SU-DHL-6 (cell line): Measurements from ENCODE around the gene BRD3OS.
A peak's percentile ranks its signal among the peaks of the same experiment; 100 is the strongest.

Experiments
- H2AFZ ChIP-seq: fragments of 200-600 bp; sonication (generic); 2 replicates; pipeline ENCODE4 v1.6.1; 2014; ENCODE audit warnings: low read depth, mild to moderate bottlenecking, moderate library complexity, mixed read lengths, antibody characterized with exemption, low read length; ENCODE audit not compliant: severe bottlenecking
- H3F3A ChIP-seq: fragments of 200-600 bp; shearing (Covaris generic); 2 replicates; pipeline ENCODE4 v1.6.0; 2016; ENCODE audit warnings: antibody characterized with exemption, mild to moderate bottlenecking; ENCODE audit not compliant: insufficient read depth
- H3K27ac ChIP-seq: fragments of 200-600 bp; sonication (generic); 2 replicates; pipeline ENCODE4 v1.5.1; 2016; ENCODE audit warnings: low read depth, mild to moderate bottlenecking, low read length, moderate library complexity, mixed read lengths
- H3K27me3 ChIP-seq: fragments of 200-600 bp; sonication (generic), shearing (Covaris generic); 2 replicates; pipeline ENCODE4 v1.6.0; 2014; ENCODE audit warnings: mild to moderate bottlenecking, low read length
- H3K36me3 ChIP-seq: fragments of 200-600 bp; sonication (generic); 2 replicates; pipeline ENCODE4 v1.6.1; 2014; ENCODE audit warnings: mild to moderate bottlenecking, low read length, mixed read lengths
- H3K4me2 ChIP-seq: fragments of 300-600, 200-600 bp; shearing (Covaris generic), sonication (generic); 2 replicates; pipeline ENCODE4 v1.6.0; 2014; ENCODE audit warnings: low read length, low read depth, mild to moderate bottlenecking; ENCODE audit not compliant: poor library complexity, severe bottlenecking
- H3K4me3 ChIP-seq: fragments of 200-600 bp; sonication (generic); 2 replicates; pipeline ENCODE4 v1.5.1; 2014; ENCODE audit warnings: antibody characterized with exemption, low read length, mild to moderate bottlenecking, mixed read lengths; ENCODE audit not compliant: insufficient read depth, poor library complexity, severe bottlenecking
- H3K79me2 ChIP-seq: fragments of 200-600 bp; sonication (generic); 2 replicates; pipeline ENCODE4 v1.6.1; 2014; ENCODE audit warnings: mild to moderate bottlenecking, low read length, moderate library complexity; ENCODE audit not compliant: insufficient read depth
- H3K9ac ChIP-seq: fragments of 200-600 bp; sonication (generic); 2 replicates; pipeline ENCODE4 v1.7.0; 2014; ENCODE audit warnings: mild to moderate bottlenecking, low read length
- H3K9me2 ChIP-seq: fragments of 200-600 bp; sonication (generic); replicated peaks from 2 replicates; pipeline ENCODE4 v1.6.1; 2014; ENCODE audit warnings: low read length; ENCODE audit not compliant: insufficient read depth
- H3K9me3 ChIP-seq: fragments of 200-600 bp; sonication (generic); 2 replicates; pipeline ENCODE4 v1.6.1; 2014; ENCODE audit warnings: low read length, mixed read lengths; ENCODE audit not compliant: insufficient read depth
- H4K20me1 ChIP-seq: fragments of 200-600 bp; sonication (generic); 2 replicates; pipeline ENCODE4 v1.6.1; 2014; ENCODE audit warnings: low read depth, mild to moderate bottlenecking, antibody characterized with exemption, low read length, moderate library complexity, mixed read lengths
- EZH2phosphoT487 ChIP-seq: fragments of 200-600 bp; sonication (generic), shearing (Covaris generic); conservative IDR thresholded peaks from 2 replicates; pipeline ENCODE4 v1.6.1; 2018; ENCODE audit warnings: mild to moderate bottlenecking, antibody characterized with exemption, low read length, moderate library complexity, mixed read lengths
- TF ChIP-seq, protein P1 (sequence below): fragments of 200-600 bp; sonication (generic); IDR thresholded peaks from one replicate; pipeline ENCODE4 v1.5.1; 2017; ENCODE audit warnings: antibody characterized with exemption, mild to moderate bottlenecking, low read length, moderate library complexity; ENCODE audit not compliant: insufficient read depth, poor library complexity, severe bottlenecking

The BRD3OS gene

DNA sequence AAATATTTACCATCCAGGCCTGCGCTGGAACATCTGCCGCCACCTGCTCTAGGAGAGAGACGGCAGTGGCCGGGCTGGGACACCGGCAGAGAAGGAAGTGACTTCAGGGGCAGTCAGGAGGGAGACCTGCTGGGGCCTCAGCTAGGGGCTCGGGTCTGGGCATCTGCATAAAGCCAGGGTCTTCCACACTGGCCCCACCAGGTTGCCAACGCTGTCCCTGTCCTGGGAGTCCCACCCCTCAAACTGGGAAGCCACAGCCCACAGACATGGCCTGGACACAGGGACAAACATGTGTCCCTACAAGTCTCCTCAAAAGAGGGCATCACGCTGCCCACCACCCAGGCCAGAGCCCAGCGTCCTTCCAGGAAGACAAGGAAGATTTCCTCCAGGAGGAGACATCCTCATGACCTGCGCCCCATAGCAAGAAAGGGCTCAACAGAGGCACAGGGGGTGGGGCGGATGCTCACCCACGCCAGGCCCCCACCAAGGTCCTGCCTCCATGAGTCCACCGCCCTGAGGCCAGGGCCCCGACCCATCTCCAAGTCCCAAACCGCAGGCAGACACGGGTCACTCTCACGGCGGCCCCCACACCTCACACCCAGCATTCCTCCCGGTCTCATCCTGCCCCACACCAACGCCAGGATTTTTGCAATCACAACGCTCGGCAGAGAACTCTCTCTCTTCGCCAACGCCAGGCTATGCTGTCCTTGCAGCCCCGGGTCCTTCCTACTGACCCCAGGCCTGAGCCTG is 42.1 kb upstream of the BRD3OS start:
- peaks cover 82% of the 10 kb centered on the region for H3K79me2 ChIP-seq
- H4K20me1 ChIP-seq: peaks cover 4% of the 10 kb centered on the region; the same call in 1 of the 2 replicates
- H3K27me3 ChIP-seq: no peaks in the 10 kb centered on the region
- no peaks in the 10 kb centered on the region for H3K9me3 ChIP-seq
- H3K4me3 ChIP-seq: no peak overlapping the region
- H3K9ac ChIP-seq: peak overlapping the region; percentile 53
- no peak overlapping the region for H2AFZ ChIP-seq
- peak overlapping the region; percentile 69 for H3K4me2 ChIP-seq
- no peaks in the 10 kb centered on the region for H3K9me2 ChIP-seq
- H3K27ac ChIP-seq: peak overlapping the region; percentile 97
- no peak for TF ChIP-seq EZH2phosphoT487
- TF ChIP-seq, protein P1, sequence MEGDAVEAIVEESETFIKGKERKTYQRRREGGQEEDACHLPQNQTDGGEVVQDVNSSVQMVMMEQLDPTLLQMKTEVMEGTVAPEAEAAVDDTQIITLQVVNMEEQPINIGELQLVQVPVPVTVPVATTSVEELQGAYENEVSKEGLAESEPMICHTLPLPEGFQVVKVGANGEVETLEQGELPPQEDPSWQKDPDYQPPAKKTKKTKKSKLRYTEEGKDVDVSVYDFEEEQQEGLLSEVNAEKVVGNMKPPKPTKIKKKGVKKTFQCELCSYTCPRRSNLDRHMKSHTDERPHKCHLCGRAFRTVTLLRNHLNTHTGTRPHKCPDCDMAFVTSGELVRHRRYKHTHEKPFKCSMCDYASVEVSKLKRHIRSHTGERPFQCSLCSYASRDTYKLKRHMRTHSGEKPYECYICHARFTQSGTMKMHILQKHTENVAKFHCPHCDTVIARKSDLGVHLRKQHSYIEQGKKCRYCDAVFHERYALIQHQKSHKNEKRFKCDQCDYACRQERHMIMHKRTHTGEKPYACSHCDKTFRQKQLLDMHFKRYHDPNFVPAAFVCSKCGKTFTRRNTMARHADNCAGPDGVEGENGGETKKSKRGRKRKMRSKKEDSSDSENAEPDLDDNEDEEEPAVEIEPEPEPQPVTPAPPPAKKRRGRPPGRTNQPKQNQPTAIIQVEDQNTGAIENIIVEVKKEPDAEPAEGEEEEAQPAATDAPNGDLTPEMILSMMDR: no peak
- H3F3A ChIP-seq: peaks cover 35% of the 10 kb centered on the region
- no peaks in the 10 kb centered on the region for H3K36me3 ChIP-seq

GRCh38 chr9:133986061-133986460 is 39.2 kb upstream of the BRD3OS start:
- Histone ChIP-seq H3K79me2 (peaks cover 94% of the 10 kb centered on the region), H3K9me2 (no peaks in the 10 kb centered on the region), H3F3A (peaks cover 21% of the 10 kb centered on the region), H3K9ac (peak overlapping the region; percentile 10; the same call in 1 of the 2 replicates), H4K20me1 (peaks cover 4% of the 10 kb centered on the region; the same call in 1 of the 2 replicates), H3K27ac (peak overlapping the region; percentile 51), H2AFZ (no peak overlapping the region), H3K36me3 (no peaks in the 10 kb centered on the region), H3K27me3 (no peaks in the 10 kb centered on the region), H3K4me3 (no peak overlapping the region), H3K4me2 (peak overlapping the region; percentile 4), H3K9me3 (no peaks in the 10 kb centered on the region)
- no peak for TF ChIP-seq EZH2phosphoT487
- TF ChIP-seq, protein P1: no peak

- Histone ChIP-seq H3K4me2 (no peak overlapping the region), H3K27me3 (no peaks in the 10 kb centered on the region), H3K27ac (peak overlapping the region; percentile 51), H3K36me3 (no peaks in the 10 kb centered on the region), H3K4me3 (no peak overlapping the region), H4K20me1 (peaks cover 4% of the 10 kb centered on the region; the same call in 1 of the 2 replicates), H3K9ac (no peak overlapping the region), H3K79me2 (peaks cover 90% of the 10 kb centered on the region), H3F3A (peaks cover 13% of the 10 kb centered on the region), H2AFZ (no peak overlapping the region), H3K9me3 (no peaks in the 10 kb centered on the region), H3K9me2 (no peaks in the 10 kb centered on the region)
- no peak for TF ChIP-seq EZH2phosphoT487
- TF ChIP-seq, protein P1: no peak
Measured at GRCh38 chr9:133986774-133987445, 38.4 kb upstream of the BRD3OS start.
